CMK (cell line): ENCODE data around the gene SORL1-AS1.

ENCODE experiments used
- DNase-seq: peaks from one replicate; pipeline ENCODE4 v3.0.0-alpha.2; 2010; ENCODE audit warnings: low read depth

SORL1-AS1 gene

GRCh38 chr11:121451178-121451985, 1.4 kb downstream of the SORL1-AS1 start:
- no peak for DNase-seq

- DNase-seq = no peak
These were observed 2.4 kb downstream of the SORL1-AS1 start for GRCh38 chr11:121450401-121450800.

GRCh38 chr11:121449626-121450025, 3.1 kb downstream of the SORL1-AS1 start:
- DNase-seq = no peak

GRCh38 chr11:121449123-121449522, 3.6 kb downstream of the SORL1-AS1 start:
- no peak for DNase-seq

- DNase-seq = no peak
These were observed 4.3 kb downstream of the SORL1-AS1 start for GRCh38 chr11:121448431-121448941.

- no peak for DNase-seq
These were observed 4.8 kb downstream of the SORL1-AS1 start for GRCh38 chr11:121448011-121448410.

GRCh38 chr11:121446752-121447156, 6.0 kb downstream of the SORL1-AS1 start:
- DNase-seq = no peak

GRCh38 chr11:121445071-121445768, 7.5 kb downstream of the SORL1-AS1 start:
- no peak for DNase-seq

- no peak for DNase-seq
These were observed 8.2 kb downstream of the SORL1-AS1 start for GRCh38 chr11:121444526-121444925.

- no peak for DNase-seq
These were observed 9.0 kb downstream of the SORL1-AS1 start for GRCh38 chr11:121443688-121444275.

- no peak for DNase-seq
These were observed 11.2 kb downstream of the SORL1-AS1 start for GRCh38 chr11:121441521-121441920.

- no peak for DNase-seq
These were observed 13.0 kb downstream of the SORL1-AS1 start for GRCh38 chr11:121439759-121440158.

- no peak for DNase-seq
These were observed 13.4 kb downstream of the SORL1-AS1 start for GRCh38 chr11:121439337-121439736.

- DNase-seq = no peak
These were observed 15.1 kb downstream of the SORL1-AS1 start for GRCh38 chr11:121437686-121438078.

- no peak for DNase-seq
These were observed 15.6 kb downstream of the SORL1-AS1 start for GRCh38 chr11:121437018-121437685.

GRCh38 chr11:121435551-121436511, 16.9 kb downstream of the SORL1-AS1 start:
- no peak for DNase-seq

GRCh38 chr11:121435132-121435531, 17.6 kb downstream of the SORL1-AS1 start:
- DNase-seq = no peak

GRCh38 chr11:121431820-121432526, 20.8 kb downstream of the SORL1-AS1 start:
- no peak for DNase-seq

- DNase-seq = no peak
These were observed 23.2 kb downstream of the SORL1-AS1 start for GRCh38 chr11:121429556-121429955.

GRCh38 chr11:121427400-121427744, 25.4 kb downstream of the SORL1-AS1 start:
- DNase-seq = no peak
